Stromal cell of bone marrow (primary cell): ENCODE measurements around the gene FHOD3.

Experiments
- DNase-seq: peaks from one replicate; pipeline ENCODE4 v3.0.0-alpha.2; 2012; ENCODE audit warnings: low read depth

Gene FHOD3

DNA sequence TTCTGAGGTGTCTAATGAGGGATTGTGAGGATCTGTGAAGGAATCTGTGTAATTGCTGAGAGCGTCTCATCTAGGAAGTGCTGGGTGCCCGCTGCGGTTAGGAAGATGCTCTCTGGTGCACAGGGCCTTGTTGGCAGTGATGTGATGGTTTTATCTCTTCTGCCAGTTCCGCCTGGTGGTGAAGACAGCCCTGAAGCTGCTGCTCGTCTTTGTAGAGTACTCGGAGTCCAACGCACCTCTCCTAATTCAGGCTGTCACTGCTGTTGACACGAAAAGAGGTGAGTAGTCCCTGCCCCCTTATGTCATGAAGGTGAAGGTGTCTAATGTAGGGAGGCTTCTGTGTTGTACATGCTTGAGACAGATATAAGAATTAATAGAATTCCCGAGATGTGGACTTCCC lies 297.1 kb downstream of the FHOD3 start:
- no peak for DNase-seq

DNA sequence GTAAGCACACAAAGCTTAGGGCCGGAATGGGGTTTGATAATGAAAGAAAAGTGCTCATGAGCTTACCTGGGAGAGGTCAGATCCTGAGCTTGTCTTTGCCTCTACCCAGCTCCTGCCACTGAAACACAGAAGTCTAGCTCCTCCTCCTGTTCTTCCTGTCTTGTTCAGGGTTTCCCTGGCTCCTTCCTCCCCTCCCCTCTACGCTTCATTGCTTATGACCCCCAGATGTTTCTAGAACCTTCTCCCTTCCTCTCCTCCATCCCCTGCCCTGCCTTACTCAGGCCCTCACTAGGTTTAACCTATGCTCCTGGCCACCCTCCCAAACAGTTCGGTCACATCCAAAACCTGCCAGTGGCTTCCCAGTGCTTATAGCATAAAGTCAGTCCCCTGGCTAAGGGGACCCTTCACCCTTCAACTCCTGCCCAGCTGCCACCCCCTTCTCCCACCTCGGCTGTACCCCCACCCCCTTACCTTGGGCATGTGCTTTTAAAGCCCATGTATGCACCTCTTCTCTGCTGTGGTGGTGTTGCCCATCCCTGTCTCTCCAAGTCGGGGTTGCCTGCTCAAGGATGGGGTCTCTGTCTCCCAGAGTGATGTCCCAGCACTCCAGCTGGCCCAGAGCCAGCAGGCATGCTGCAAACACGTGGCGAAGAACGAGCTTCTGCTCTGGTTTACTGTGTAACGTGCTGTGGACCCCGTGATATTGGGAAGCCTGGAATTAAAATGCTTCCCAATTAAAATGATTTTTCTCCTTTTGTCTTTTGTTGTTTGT lies 297.7 kb downstream of the FHOD3 start:
- no peak for DNase-seq

- no peak for DNase-seq
Measured at GRCh38 chr18:36595818-36596215, 298.3 kb downstream of the FHOD3 start.

- no peak for DNase-seq
Measured at GRCh38 chr18:36597636-36598035, 300.1 kb downstream of the FHOD3 start.

GRCh38 chr18:36600548-36600947 lies 303.0 kb downstream of the FHOD3 start:
- no peak for DNase-seq

GRCh38 chr18:36601316-36601715 lies 303.8 kb downstream of the FHOD3 start:
- no peak for DNase-seq

DNA sequence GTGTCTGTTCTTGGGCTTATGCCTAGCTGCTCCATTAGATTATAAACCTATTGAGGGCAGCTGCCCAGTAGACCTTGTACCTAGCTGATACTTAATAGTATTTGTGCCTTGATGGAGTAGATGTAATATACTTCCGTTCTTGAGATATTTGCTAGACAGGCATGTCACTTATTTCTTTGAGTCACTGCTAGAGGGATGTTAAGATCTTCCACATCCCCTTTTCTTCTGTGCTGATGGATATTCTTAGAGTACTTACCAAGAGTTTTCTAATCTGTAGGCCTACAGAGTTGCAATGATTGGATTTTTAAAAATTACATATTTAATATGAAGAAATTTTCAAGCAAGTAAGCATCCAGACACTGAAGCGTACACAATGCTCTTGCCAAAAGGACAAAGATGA lies 304.6 kb downstream of the FHOD3 start:
- DNase-seq: no peak

DNA sequence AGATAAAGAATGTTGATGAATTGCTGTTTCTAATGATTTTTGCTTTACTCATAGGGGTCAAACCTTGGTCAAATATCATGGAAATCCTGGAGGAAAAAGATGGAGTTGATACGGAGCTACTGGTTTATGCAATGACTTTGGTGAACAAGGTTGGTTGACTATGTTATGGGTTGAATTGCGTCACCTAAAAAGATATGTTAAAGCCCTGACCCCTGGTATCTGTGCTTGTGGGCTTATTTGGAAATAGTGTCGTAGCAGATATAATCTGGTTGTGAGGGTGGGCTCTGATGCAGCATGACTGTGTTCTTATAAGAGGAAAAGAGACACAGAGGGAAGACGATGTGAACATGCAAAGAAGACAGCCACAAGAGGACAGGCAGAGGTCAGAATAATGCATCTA lies 305.1 kb downstream of the FHOD3 start:
- DNase-seq: no peak

DNA sequence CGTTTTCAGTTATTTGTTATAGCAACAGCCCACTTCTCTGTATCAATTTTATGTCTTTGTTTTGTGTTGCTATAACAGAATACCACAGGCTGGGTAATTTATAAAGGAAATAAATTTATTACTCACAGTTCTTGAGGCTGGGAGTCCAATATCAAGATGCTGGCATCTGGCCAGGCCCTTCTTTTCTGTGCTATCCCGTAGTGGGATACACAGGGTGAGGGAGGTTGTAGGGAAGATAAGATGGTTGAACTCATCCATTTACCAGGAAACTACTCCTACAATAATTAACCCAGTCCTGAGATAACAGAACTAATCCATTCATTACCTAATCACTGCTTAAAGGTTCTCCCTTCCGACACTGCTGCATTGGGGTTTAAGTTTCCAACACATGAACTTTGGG lies 310.6 kb downstream of the FHOD3 start:
- no peak for DNase-seq

GRCh38 chr18:36610258-36610657 lies 312.7 kb downstream of the FHOD3 start:
- DNase-seq: no peak

GRCh38 chr18:36610661-36611060 lies 313.1 kb downstream of the FHOD3 start:
- no peak for DNase-seq

DNA sequence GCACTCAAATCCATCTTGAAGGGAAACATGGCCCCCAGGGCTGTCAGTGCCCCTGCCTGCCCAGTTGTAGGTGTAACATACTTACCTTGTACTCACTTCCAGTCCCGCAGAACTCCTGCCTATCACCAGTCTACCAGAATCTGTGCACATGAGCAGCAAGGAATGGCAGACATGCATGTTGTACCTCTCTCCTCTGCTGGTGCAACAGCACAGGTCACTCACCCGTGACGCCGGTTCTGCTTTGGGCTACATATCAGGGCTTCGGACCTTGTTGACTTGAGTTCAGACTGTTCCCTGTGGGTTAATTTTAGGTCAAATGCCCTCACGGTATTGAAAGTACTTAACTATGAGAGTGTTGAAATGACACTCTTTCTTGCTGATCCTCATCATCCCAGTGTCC lies 315.6 kb downstream of the FHOD3 start:
- DNase-seq: no peak

- DNase-seq: no peak
Measured at GRCh38 chr18:36613810-36614209, 316.3 kb downstream of the FHOD3 start.

GRCh38 chr18:36620788-36621187 lies 323.3 kb downstream of the FHOD3 start:
- DNase-seq: no peak

- no peak for DNase-seq
Measured at GRCh38 chr18:36622610-36623009, 325.1 kb downstream of the FHOD3 start.

GRCh38 chr18:36623091-36623490 lies 325.6 kb downstream of the FHOD3 start:
- DNase-seq: no peak

GRCh38 chr18:36623681-36624190 lies 326.2 kb downstream of the FHOD3 start:
- no peak for DNase-seq

- no peak for DNase-seq
Measured at GRCh38 chr18:36624451-36625167, 327.1 kb downstream of the FHOD3 start.

DNA sequence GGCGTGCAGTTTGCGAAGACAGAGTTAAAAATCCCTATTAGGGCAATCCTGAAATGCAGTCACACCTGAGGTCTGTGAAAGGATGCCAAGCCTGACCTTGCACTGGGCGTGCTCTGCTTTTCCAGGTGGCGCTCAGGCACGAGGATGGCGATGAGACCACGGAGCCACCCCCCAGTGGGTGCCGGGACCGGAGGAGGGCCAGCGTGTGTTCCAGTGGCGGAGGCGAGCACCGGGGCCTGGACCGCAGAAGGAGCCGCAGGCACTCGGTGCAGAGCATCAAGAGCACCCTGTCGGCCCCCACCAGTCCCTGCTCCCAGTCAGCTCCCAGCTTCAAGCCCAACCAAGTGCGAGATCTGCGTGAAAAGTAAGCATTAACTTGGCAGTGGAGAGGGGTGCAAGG lies 327.9 kb downstream of the FHOD3 start:
- DNase-seq: no peak

- no peak for DNase-seq
Measured at GRCh38 chr18:36627637-36628036, 330.1 kb downstream of the FHOD3 start.

- peak; percentile 51 for DNase-seq
Measured at GRCh38 chr18:36628435-36629137, 331.1 kb downstream of the FHOD3 start.

GRCh38 chr18:36629138-36629530 lies 331.6 kb downstream of the FHOD3 start:
- no peak for DNase-seq

- DNase-seq: no peak
Measured at GRCh38 chr18:36629836-36630235, 332.3 kb downstream of the FHOD3 start.
